Testis (tissue), 3 donors: Measurements from ENCODE around the gene WDR4. TPM values are rescaled to one million over a fixed set of nuclear protein-coding genes. Genes with fewer than 3 reads are reported as not detected.
"Not testable (repeated sequence)": the region's sequence is repeated elsewhere in the genome, so short reads cannot be mapped to it uniquely, and the experiment has no call there.

Experiments
- DNase-seq: peaks from one replicate; pipeline ENCODE4 v3.0.0-alpha.2; 2019
- H3K27ac ChIP-seq, 2 donors: fragments of 200-600 bp; sonication (generic); one replicate each; pipeline ENCODE4 v1.5.1; 2019
- H3K27me3 ChIP-seq: fragments of 200-600 bp; sonication (generic); one replicate; pipeline ENCODE4 v1.5.1; 2019
- H3K36me3 ChIP-seq: fragments of 200-600 bp; sonication (generic); one replicate; pipeline ENCODE4 v1.5.1; 2017; ENCODE audit warnings: low read depth; ENCODE audit errors: missing control alignments
- H3K4me1 ChIP-seq: fragments of 200-600 bp; sonication (generic); one replicate; pipeline ENCODE4 v1.5.1; 2019
- H3K4me3 ChIP-seq, 2 donors: fragments of 200-600 bp; sonication (generic); one replicate each; pipeline ENCODE4 v1.5.1; 2017 to 2019
- H3K9me3 ChIP-seq: fragments of 200-600 bp; sonication (generic); one replicate; pipeline ENCODE4 v1.5.1; 2017
- POLR2A ChIP-seq: fragments of 450-650 bp; IDR thresholded peaks from one replicate; pipeline ENCODE4 v1.6.1; 2017; ENCODE audit warnings: antibody characterized with exemption, mild to moderate bottlenecking, moderate library complexity
- WGBS, 2 donors: methylation state at CpG; one replicate each; pipeline ENCODE4 v1.1.5; 2018; 5-methylcytosine and 5-hydroxymethylcytosine counted together
- intact Hi-C: fragments of 100-400 bp; cut with DNase I; formaldehyde crosslinking; loops from one replicate; pipeline ENCODE4 v1.15.1; 2023; ENCODE audit warnings: low total_unique reads
- polyA plus RNA-seq: library from polyadenylated mRNA; stranded (reverse); fragments of 350-450 nt; fragmentation: Illumina TruSeq; extraction: RNeasy Lipid Tissue Mini Kit (QIAGEN cat#74804); gene quantifications from one replicate; pipeline ENCODE4 v1.2.3, GENCODE V29; 2014; ENCODE audit warnings: low read depth, low replicate concordance; ENCODE audit not compliant: insufficient read depth
- total RNA-seq, 2 donors: library from RNA; depleted of rRNA; stranded (reverse); fragments of >200 nt; gene quantifications; one replicate each; pipeline ENCODE4 v1.2.3, GENCODE V29; 2016
- TF ChIP-seq, protein P1 (sequence below), 3 experiments: fragments of 450-650 bp in 2 of 3; fragments of 200-600 bp in 1 of 3; sonication (generic) in 1 of 3; IDR thresholded peaks; one replicate each; pipeline ENCODE4 v1.5.1; 2016 to 2019; ENCODE audit warnings: antibody characterized with exemption in 3 of 3, mild to moderate bottlenecking in 2 of 3, moderate library complexity in 1 of 3

The WDR4 gene
- total and polyA plus RNA-seq, 3 donors from 2014 or later, result 14.2 to 24.9 (median 24.8) TPM

DNA sequence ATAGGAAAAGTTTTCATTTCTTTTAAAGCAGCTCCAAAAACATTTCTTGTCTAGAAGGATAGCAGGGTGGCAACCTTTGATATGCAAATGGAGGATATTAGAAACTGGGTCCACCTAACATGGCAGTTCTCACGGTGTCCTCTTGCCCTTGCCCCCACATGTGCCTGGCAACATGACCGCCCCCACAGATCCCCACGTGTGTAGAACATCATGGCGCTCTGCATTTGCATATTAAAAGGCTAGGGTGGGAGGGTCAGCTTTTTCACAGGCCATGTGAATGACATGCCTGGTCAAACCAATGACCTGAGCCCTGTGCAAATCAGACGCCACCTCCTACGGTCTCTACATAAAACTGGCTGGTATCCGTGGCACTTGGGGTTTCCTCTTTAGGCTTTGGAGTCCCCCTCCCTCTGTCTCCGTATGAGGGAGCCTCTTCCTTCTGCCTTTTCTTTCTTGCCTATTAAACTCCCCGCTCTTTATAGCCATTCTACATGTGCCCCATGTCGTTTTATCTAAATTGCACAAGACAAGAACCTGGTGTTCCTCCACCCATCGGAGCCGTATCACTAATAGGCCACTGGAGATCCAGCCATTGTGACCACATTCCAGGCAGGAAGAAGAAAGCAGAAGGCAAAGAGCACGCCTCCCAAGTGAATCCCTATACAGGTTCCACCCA is 71.3 kb downstream of the WDR4 start:
- H3K4me1 ChIP-seq, result no peaks in the 10 kb centered on the region
- intact Hi-C loops, result no loop called here
- no peak overlapping the region for H3K27ac ChIP-seq
- H3K27me3 ChIP-seq, result no peaks in the 10 kb centered on the region
- TF ChIP-seq POLR2A, result no peak
- TF ChIP-seq, protein P1, sequence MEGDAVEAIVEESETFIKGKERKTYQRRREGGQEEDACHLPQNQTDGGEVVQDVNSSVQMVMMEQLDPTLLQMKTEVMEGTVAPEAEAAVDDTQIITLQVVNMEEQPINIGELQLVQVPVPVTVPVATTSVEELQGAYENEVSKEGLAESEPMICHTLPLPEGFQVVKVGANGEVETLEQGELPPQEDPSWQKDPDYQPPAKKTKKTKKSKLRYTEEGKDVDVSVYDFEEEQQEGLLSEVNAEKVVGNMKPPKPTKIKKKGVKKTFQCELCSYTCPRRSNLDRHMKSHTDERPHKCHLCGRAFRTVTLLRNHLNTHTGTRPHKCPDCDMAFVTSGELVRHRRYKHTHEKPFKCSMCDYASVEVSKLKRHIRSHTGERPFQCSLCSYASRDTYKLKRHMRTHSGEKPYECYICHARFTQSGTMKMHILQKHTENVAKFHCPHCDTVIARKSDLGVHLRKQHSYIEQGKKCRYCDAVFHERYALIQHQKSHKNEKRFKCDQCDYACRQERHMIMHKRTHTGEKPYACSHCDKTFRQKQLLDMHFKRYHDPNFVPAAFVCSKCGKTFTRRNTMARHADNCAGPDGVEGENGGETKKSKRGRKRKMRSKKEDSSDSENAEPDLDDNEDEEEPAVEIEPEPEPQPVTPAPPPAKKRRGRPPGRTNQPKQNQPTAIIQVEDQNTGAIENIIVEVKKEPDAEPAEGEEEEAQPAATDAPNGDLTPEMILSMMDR (IDR thresholded peaks at IDR 0.05), result no peak
- H3K36me3 ChIP-seq, result no peaks in the 10 kb centered on the region
- DNase-seq, result no peak
- WGBS, 2 donors, result 84 to 86% methylated on average over 13 of the region's 13 CpGs
- no peak overlapping the region for H3K4me3 ChIP-seq
- no peaks in the 10 kb centered on the region for H3K9me3 ChIP-seq

DNA sequence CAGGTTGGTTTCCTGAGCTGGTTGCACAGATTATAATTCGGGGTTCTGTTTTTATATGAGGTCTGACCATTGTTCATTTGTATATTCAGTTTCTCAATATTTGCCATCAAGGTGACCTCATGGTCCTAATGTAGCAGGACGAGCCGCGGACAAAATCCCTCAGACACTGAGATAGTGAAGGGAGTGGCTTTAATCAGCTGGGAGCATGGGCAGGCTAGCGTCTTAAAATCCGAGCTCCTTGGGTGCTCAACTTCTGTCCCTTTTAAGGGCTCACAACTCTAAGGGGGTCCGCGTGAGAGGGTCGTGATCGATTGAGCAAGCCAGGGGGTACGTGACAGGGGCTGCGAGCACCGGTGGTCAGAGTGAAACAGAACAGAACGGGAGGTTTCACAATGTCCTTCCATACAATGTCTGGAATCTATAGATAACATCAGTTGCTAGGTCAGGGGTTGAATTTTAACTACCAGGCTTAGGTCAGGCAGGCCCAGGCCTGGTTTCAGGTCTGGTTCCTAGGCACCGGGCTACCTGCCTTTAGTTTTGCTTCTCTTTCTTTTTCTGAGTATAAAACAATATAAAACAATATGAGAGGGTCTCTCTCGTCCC is 71.9 kb downstream of the WDR4 start:
- WGBS, 2 donors, result 83 to 88% methylated on average over 16 of the region's 16 CpGs
- H3K27me3 ChIP-seq, H3K36me3 ChIP-seq, H3K4me1 ChIP-seq, DNase-seq, H3K4me3 ChIP-seq, intact Hi-C loops, H3K27ac ChIP-seq, H3K9me3 ChIP-seq: not testable (repeated sequence)

DNA sequence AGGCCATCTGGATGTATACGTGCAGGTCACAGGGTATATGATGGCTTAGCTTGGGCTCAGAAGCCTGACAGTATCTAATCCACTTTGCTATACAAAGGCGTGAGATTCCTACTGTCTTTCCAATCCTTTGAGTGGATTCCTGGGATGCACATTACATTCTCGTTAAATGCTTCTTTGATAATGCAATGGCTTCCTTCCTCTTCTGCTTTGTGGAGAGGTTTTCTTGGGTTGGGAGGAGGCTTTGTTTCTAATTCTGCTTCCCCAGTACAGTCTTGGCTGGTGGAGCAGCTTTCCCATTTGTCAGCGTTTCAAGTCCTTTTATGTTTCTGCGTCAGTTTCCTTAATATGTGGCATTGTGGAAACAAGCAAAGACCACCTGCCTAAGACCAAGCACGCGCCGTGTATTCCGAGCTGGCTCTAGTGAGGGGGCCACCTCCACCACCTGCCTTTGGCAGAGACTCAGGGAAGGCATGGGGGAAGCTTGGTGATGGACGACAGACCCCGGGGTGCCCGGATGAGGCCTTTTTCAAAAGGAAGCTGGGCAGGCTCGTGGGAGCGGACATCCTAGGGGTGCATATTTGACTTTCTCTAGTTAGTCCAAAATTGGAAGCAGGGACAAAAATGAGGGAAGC is 72.7 kb downstream of the WDR4 start:
- Histone ChIP-seq H3K36me3 (no peaks in the 10 kb centered on the region), H3K4me3 (no peak overlapping the region), H3K4me1 (no peaks in the 10 kb centered on the region), H3K27me3 (no peaks in the 10 kb centered on the region), H3K9me3 (no peaks in the 10 kb centered on the region), H3K27ac (no peak overlapping the region)
- intact Hi-C loops, result no loop called here
- 84 to 86% methylated on average over 14 of the region's 14 CpGs for WGBS, 2 donors
- TF ChIP-seq, protein P1 (IDR thresholded peaks at IDR 0.05), result no peak
- TF ChIP-seq POLR2A, result no peak
- no peak for DNase-seq

DNA sequence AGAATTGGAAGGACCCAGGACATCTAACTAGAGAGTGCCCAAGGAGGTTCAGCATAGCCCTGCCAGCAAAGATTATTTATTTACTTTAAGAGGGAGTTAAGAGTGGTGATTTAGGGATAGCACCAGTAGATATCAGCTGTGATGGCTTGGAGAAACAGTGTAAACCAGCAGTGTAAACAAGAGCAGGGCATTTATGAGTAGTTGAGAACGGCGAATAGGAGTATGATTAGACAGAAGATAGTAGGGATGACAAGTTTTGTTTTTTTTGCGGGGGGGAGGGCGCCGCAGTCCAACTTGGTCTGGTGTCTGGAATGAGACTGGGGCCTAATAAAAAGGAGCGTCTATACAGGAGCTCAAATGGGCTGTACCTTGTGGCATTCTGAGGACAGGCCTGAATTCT is 77.7 kb downstream of the WDR4 start:
- H3K9me3 ChIP-seq, H3K27ac ChIP-seq, H3K27me3 ChIP-seq, H3K4me1 ChIP-seq, DNase-seq, H3K36me3 ChIP-seq, H3K4me3 ChIP-seq, intact Hi-C loops: not testable (repeated sequence)
- WGBS, 2 donors, result 77 to 78% methylated on average over 6 of the region's 6 CpGs

DNA sequence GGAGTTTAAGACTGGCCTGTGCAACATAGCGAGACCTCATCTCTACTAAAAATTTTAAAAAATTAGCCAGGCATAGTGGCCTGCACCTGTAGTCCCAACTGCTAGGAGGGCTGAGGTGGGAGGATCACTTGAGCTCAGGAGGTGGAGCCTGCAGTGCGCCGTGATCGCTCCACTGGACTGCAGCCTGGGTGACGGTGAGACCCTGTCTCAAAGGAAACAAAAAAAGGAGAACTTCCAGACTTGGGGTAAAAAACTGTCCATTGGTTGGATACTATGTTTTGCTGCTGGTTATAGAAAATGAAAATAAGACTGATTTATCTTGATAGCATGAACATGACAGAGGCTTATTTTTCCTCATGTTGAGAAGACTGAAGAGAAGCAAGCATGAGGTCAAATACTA is 79.4 kb downstream of the WDR4 start:
- H3K27me3 ChIP-seq, result no peaks in the 10 kb centered on the region
- no peak overlapping the region for H3K4me3 ChIP-seq
- intact Hi-C loops, result no loop called here
- H3K9me3 ChIP-seq, result no peaks in the 10 kb centered on the region
- DNase-seq, result no peak
- H3K36me3 ChIP-seq, result no peaks in the 10 kb centered on the region
- no peak overlapping the region for H3K27ac ChIP-seq
- no peaks in the 10 kb centered on the region for H3K4me1 ChIP-seq
- TF ChIP-seq, protein P1 (IDR thresholded peaks at IDR 0.05), result no peak
- TF ChIP-seq POLR2A, result no peak
- 96 to 98% methylated on average over 5 of the region's 5 CpGs for WGBS, 2 donors
